IMR-90 (cell line): ENCODE data around the gene GMFB. TPM values are rescaled to one million over a fixed set of nuclear protein-coding genes. Genes with fewer than 3 reads are reported as not detected.

Experiments
- ATAC-seq: fragments of 200-7000 bp; cut with Tn5 transposase; 2 replicates; pipeline ENCODE4 v1.9.1; 2020; ENCODE audit warnings: low read depth, mild to moderate bottlenecking, moderate library complexity
- BruUV-seq: library from RNA; stranded (reverse); fragments of 400-500 nt; replicated peaks from 2 replicates; lab custom pipeline; 2021; lab: Mats Ljungman, UMichigan
- CTCF ChIA-PET: fragments of 300-600 bp; formaldehyde crosslinking; extraction: SDS; loops from one replicate; lab custom pipeline; 2021; ENCODE audit warnings: antibody characterized with exemption; lab: Yijun Ruan, JAX
- POLR2A ChIA-PET: fragments of 300-600 bp; sonication (Branson Sonifier 250); formaldehyde crosslinking; loops from one replicate; lab custom pipeline; 2022; ENCODE audit warnings: antibody characterized with exemption; ENCODE audit not compliant: unreplicated experiment; lab: Charles Lee
- DNase-seq: peaks from one replicate; pipeline ENCODE4 v3.0.0; 2013
- H2AFZ ChIP-seq: replicated peaks from 2 replicates; pipeline ENCODE3; 2013; ENCODE audit warnings: low read length, mild to moderate bottlenecking; ENCODE audit not compliant: poor library complexity
- H2AK5ac ChIP-seq: 2 replicates; pipeline ENCODE4 v1.6.1; 2013; ENCODE audit warnings: low read depth, low read length, inconsistent platforms
- H2AK9ac ChIP-seq: replicated peaks from 2 replicates; pipeline ENCODE3; 2013; ENCODE audit warnings: mild to moderate bottlenecking, low read depth, low read length, moderate library complexity; ENCODE audit not compliant: poor library complexity
- H2BK120ac ChIP-seq: 2 replicates; pipeline ENCODE4 v1.6.1; 2013; ENCODE audit warnings: low read depth, low read length, inconsistent platforms
- H2BK15ac ChIP-seq: 3 replicates; pipeline ENCODE4 v1.6.1; 2013; ENCODE audit warnings: low read depth, low read length, inconsistent platforms
- H2BK20ac ChIP-seq: 2 replicates; pipeline ENCODE4 v1.6.1; 2013; ENCODE audit warnings: low read depth, mild to moderate bottlenecking, inconsistent platforms, low read length, moderate library complexity
- H2BK5ac ChIP-seq: 2 replicates; pipeline ENCODE4 v1.6.1; 2013; ENCODE audit warnings: mild to moderate bottlenecking, low read depth, low read length, inconsistent platforms; ENCODE audit not compliant: poor library complexity, severe bottlenecking
- H3K14ac ChIP-seq: replicated peaks from 2 replicates; pipeline ENCODE4 v1.6.1; 2013; ENCODE audit warnings: low read depth, low read length, inconsistent platforms
- H3K18ac ChIP-seq: 2 replicates; pipeline ENCODE4 v1.6.1; 2013; ENCODE audit warnings: low read depth, low read length, control low read depth
- H3K23ac ChIP-seq: 2 replicates; pipeline ENCODE4 v1.6.1; 2013; ENCODE audit warnings: low read depth, low read length, inconsistent platforms
- H3K27ac ChIP-seq: 2 replicates; pipeline ENCODE4 v1.5.1; 2013; ENCODE audit warnings: mild to moderate bottlenecking, control low read depth, low read length; ENCODE audit not compliant: insufficient read depth
- H3K27me3 ChIP-seq: 2 replicates; pipeline ENCODE4 v1.6.1; 2013; ENCODE audit warnings: low read length; ENCODE audit not compliant: control insufficient read depth, insufficient read depth
- H3K36me3 ChIP-seq: 2 replicates; pipeline ENCODE4 v1.6.1; 2013; ENCODE audit warnings: low read length, mixed read lengths; ENCODE audit not compliant: control insufficient read depth, insufficient read depth
- H3K4ac ChIP-seq: 2 replicates; pipeline ENCODE4 v1.6.1; 2013; ENCODE audit warnings: low read depth, low read length, inconsistent platforms
- H3K4me1 ChIP-seq: 2 replicates; pipeline ENCODE4 v1.6.1; 2013; ENCODE audit warnings: low read length, mixed read lengths; ENCODE audit not compliant: control insufficient read depth, insufficient read depth
- H3K4me2 ChIP-seq: 2 replicates; pipeline ENCODE4 v1.6.1; 2013; ENCODE audit warnings: low read depth, mild to moderate bottlenecking, control low read depth, low read length, moderate library complexity
- H3K4me3 ChIP-seq: 2 replicates; pipeline ENCODE4 v1.5.1; 2013; ENCODE audit warnings: low read depth, mild to moderate bottlenecking, control low read depth, low read length, moderate library complexity; ENCODE audit not compliant: insufficient read depth
- H3K56ac ChIP-seq: 2 replicates; pipeline ENCODE4 v1.6.1; 2013; ENCODE audit warnings: low read length, inconsistent platforms; ENCODE audit not compliant: insufficient read depth; ENCODE audit errors: extremely low read depth
- H3K79me1 ChIP-seq, 2 experiments: 2 replicates each; pipeline ENCODE4 v1.6.1; 2013; ENCODE audit warnings: low read length in 2 of 2, inconsistent platforms in 1 of 2, low read depth in 1 of 2
- H3K9ac ChIP-seq: 2 replicates; pipeline ENCODE4 v1.6.1; 2013; ENCODE audit warnings: low read depth, low read length, control low read depth
- H3K9me1 ChIP-seq: 2 replicates; pipeline ENCODE4 v1.6.1; 2013; ENCODE audit warnings: low read length, inconsistent platforms; ENCODE audit not compliant: insufficient read depth
- H3K9me3 ChIP-seq: 2 replicates; pipeline ENCODE4 v1.6.1; 2013; ENCODE audit warnings: low read length; ENCODE audit not compliant: control insufficient read depth, insufficient read depth
- H4K20me1 ChIP-seq: 2 replicates; pipeline ENCODE4 v1.6.1; 2013; ENCODE audit warnings: low read length, inconsistent platforms; ENCODE audit not compliant: insufficient read depth
- H4K5ac ChIP-seq: 2 replicates; pipeline ENCODE4 v1.6.1; 2013; ENCODE audit warnings: mild to moderate bottlenecking, low read depth, low read length, control low read depth
- H4K8ac ChIP-seq, 2 experiments: 2 replicates each; pipeline ENCODE4 v1.6.1; 2013; ENCODE audit warnings: low read depth in 2 of 2, low read length in 2 of 2, control low read depth in 1 of 2, inconsistent platforms in 1 of 2
- H4K91ac ChIP-seq: 2 replicates; pipeline ENCODE4 v1.6.1; 2013; ENCODE audit warnings: low read depth, low read length, inconsistent platforms; ENCODE audit not compliant: insufficient read depth
- BHLHE40 ChIP-seq: fragments of 150-350 bp; IDR thresholded peaks from 2 replicates; pipeline ENCODE4 v1.6.1; 2016; ENCODE audit warnings: mild to moderate bottlenecking, low read depth, low read length
- CEBPB ChIP-seq: IDR thresholded peaks from 2 replicates; pipeline ENCODE4 v1.6.1; 2012; ENCODE audit warnings: low read depth, low read length, improper control_type of control experiment
- CHD1 ChIP-seq: IDR thresholded peaks from 2 replicates; pipeline ENCODE4 v1.6.1; 2012; ENCODE audit warnings: low read depth, low read length, improper control_type of control experiment
- FOS ChIP-seq: fragments of 150-350 bp; IDR thresholded peaks from 2 replicates; pipeline ENCODE4 v1.6.1; 2016; ENCODE audit warnings: low read depth, low read length
- MAFK ChIP-seq: IDR thresholded peaks from 2 replicates; pipeline ENCODE4 v1.6.1; 2012; ENCODE audit warnings: low read depth, low read length, improper control_type of control experiment
- MAZ ChIP-seq: IDR thresholded peaks from 2 replicates; pipeline ENCODE4 v1.6.1; 2012; ENCODE audit warnings: low read depth, mild to moderate bottlenecking, low read length, improper control_type of control experiment, moderate library complexity, borderline replicate concordance
- MXI1 ChIP-seq: IDR thresholded peaks from 2 replicates; pipeline ENCODE4 v1.6.1; 2012; ENCODE audit warnings: low read depth, mild to moderate bottlenecking, low read length, moderate library complexity, borderline replicate concordance
- NFE2L2 ChIP-seq: fragments of 150-350 bp; IDR thresholded peaks from 2 replicates; pipeline ENCODE4 v1.6.1; 2016; ENCODE audit warnings: low read depth, mild to moderate bottlenecking, low read length
- POLR2A ChIP-seq: IDR thresholded peaks from 2 replicates; pipeline ENCODE4 v1.6.1; 2012; ENCODE audit warnings: mild to moderate bottlenecking, low read depth, low read length
- RAD21 ChIP-seq: IDR thresholded peaks from 2 replicates; pipeline ENCODE4 v1.6.1; 2012; ENCODE audit warnings: low read length, improper control_type of control experiment
- RCOR1 ChIP-seq: IDR thresholded peaks from 2 replicates; pipeline ENCODE4 v1.6.1; 2012; ENCODE audit warnings: mild to moderate bottlenecking, low read length, improper control_type of control experiment; ENCODE audit not compliant: insufficient replicate concordance
- RFX5 ChIP-seq: IDR thresholded peaks from 2 replicates; pipeline ENCODE4 v1.8.0; 2012; ENCODE audit warnings: low read depth, mild to moderate bottlenecking, low read length, moderate library complexity
- SMC3 ChIP-seq: fragments of 150-350 bp; IDR thresholded peaks from 2 replicates; pipeline ENCODE4 v1.6.1; 2016; ENCODE audit warnings: low read depth, mild to moderate bottlenecking, antibody characterized with exemption, low read length, moderate library complexity
- WGBS, 2 experiments: methylation state at CpG; one replicate each; pipeline versions ENCODE4 v1.1.5 to v1.1.7; 2013; ENCODE audit warnings: missing lambda C conversion rate in 2 of 2; ENCODE audit not compliant: insufficient read length in 1 of 2; ENCODE audit errors: extremely low coverage in 2 of 2; 5-methylcytosine and 5-hydroxymethylcytosine counted together
- dilution Hi-C: fragments of 300-500 bp; cut with HindIII; formaldehyde crosslinking; loops from one replicate; pipeline ENCODE4 v1.14.3; 2018; ENCODE audit warnings: low sequenced_read_pairs; ENCODE audit not compliant: unreplicated experiment
- in situ Hi-C: fragments of 300-500 bp; cut with MboI; formaldehyde crosslinking; loops from 3 replicates; pipeline ENCODE4 v1.14.3; 2019; ENCODE audit warnings: low sequenced_read_pairs, inconsistent platforms, mixed read lengths
- intact Hi-C: fragments of 100-400 bp; cut with micrococcal nuclease; formaldehyde crosslinking; loops from 2 replicates; pipeline ENCODE4 v1.10.0; 2022
- polyA plus RNA-seq, 3 experiments: library from polyadenylated mRNA; depleted of rRNA; stranded (reverse); fragments of >200 nt; gene quantifications; 2 replicates each; pipeline ENCODE4 v1.2.3, GENCODE V29; 2012; ENCODE audit warnings: low replicate concordance in 1 of 3
- total RNA-seq: library from RNA; depleted of rRNA; stranded (reverse); fragments of >200 nt; gene quantifications from 2 replicates; pipeline ENCODE4 v1.2.3, GENCODE V29; 2012
- TF ChIP-seq, protein P1 (sequence below): fragments of 150-350 bp; IDR thresholded peaks from 2 replicates; pipeline ENCODE4 v1.6.1; 2017; ENCODE audit warnings: mild to moderate bottlenecking, antibody characterized with exemption, low read length, low read depth
- TF ChIP-seq, protein P2 (sequence below): conservative IDR thresholded peaks from 2 replicates; pipeline ENCODE4 v1.5.1; 2012; ENCODE audit warnings: mild to moderate bottlenecking, low read depth, low read length, improper control_type of control experiment
- TF ChIP-seq, protein P3 (sequence below): fragments of 150-350 bp; IDR thresholded peaks from 2 replicates; pipeline ENCODE4 v1.6.1; 2016; ENCODE audit warnings: low read depth, mild to moderate bottlenecking, low read length, moderate library complexity, borderline replicate concordance

The GMFB gene
- total and polyA plus RNA-seq, 2 of the 4 experiments (the other 2 are of a cell fraction) = 22.4 to 59.1 TPM

DNA sequence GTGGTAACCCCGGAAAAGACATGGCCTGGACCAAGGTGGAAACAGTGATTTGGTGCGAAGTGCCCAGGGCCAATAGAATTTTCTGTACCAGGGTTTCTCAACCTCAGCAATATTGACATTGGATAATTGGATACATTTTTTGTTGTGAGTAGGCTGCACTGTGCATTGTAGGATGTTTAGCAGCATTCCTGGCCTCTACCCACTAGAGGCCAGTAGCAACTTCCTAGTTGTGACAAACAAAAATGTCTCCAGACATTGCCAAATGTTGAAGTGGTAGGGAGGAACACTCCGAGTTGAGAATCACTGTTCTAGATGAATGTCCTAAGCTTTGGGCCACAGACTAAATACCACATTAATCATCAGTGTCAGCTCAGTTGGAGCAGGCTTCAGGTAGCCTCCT is 14.7 kb upstream of the GMFB start:
- BruUV-seq = no TSS peak
- Histone ChIP-seq H2BK5ac (no peak overlapping the region), H2BK20ac (0 out of 2 replicates have a peak overlapping the region, but pooled peaks have one; percentile 32), H2BK120ac (no peak overlapping the region), H3K36me3 (no peaks in the 10 kb centered on the region), H3K79me1 (no peaks in the 10 kb centered on the region), H3K23ac (no peak overlapping the region), H3K9me3 (no peaks in the 10 kb centered on the region), H3K27ac (no peak overlapping the region), H4K91ac (no peak overlapping the region), H4K5ac (0 out of 2 replicates have a peak overlapping the region, but pooled peaks have one; percentile 30), H2AK5ac (no peak overlapping the region), H4K20me1 (no peaks in the 10 kb centered on the region; the same call in 1 of the 2 replicates), H3K14ac (0 out of 2 replicates have a peak overlapping the region, but pooled peaks have one; percentile 24), H4K8ac (peak overlapping the region in 1 of 2 experiments; percentile 90; a peak in 2 of 4 replicates), H3K4me3 (no peak overlapping the region), H3K4me1 (peaks cover 1% of the 10 kb centered on the region; the same call in 1 of the 2 replicates), H2AFZ (peak overlapping the region; percentile 77), H3K9ac (no peak overlapping the region), H3K9me1 (no peaks in the 10 kb centered on the region), H3K56ac (no peak overlapping the region), H3K27me3 (peaks cover 3% of the 10 kb centered on the region), H3K4ac (no peak overlapping the region), H3K18ac (no peak overlapping the region), H3K4me2 (no peak overlapping the region; the same call in 1 of the 2 replicates), H2BK15ac (0 out of 3 replicates have a peak overlapping the region, but pooled peaks have one; percentile 3), H2AK9ac (no peak overlapping the region)
- DNase-seq (peak; percentile 47), ATAC-seq (peak; percentile 82)
- TF ChIP-seq MAZ (no peak), MAFK (no peak), CEBPB (no peak), SMC3 (peak; percentile 39; the same call in 1 of the 2 replicates), POLR2A (no peak), CHD1 (no peak), MXI1 (no peak), FOS (no peak), RFX5 (no peak), BHLHE40 (no peak), RAD21 (peak; percentile 55), NFE2L2 (no peak), RCOR1 (no peak)
- TF ChIP-seq, protein P1, sequence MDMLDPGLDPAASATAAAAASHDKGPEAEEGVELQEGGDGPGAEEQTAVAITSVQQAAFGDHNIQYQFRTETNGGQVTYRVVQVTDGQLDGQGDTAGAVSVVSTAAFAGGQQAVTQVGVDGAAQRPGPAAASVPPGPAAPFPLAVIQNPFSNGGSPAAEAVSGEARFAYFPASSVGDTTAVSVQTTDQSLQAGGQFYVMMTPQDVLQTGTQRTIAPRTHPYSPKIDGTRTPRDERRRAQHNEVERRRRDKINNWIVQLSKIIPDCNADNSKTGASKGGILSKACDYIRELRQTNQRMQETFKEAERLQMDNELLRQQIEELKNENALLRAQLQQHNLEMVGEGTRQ = no peak
- TF ChIP-seq, protein P2, sequence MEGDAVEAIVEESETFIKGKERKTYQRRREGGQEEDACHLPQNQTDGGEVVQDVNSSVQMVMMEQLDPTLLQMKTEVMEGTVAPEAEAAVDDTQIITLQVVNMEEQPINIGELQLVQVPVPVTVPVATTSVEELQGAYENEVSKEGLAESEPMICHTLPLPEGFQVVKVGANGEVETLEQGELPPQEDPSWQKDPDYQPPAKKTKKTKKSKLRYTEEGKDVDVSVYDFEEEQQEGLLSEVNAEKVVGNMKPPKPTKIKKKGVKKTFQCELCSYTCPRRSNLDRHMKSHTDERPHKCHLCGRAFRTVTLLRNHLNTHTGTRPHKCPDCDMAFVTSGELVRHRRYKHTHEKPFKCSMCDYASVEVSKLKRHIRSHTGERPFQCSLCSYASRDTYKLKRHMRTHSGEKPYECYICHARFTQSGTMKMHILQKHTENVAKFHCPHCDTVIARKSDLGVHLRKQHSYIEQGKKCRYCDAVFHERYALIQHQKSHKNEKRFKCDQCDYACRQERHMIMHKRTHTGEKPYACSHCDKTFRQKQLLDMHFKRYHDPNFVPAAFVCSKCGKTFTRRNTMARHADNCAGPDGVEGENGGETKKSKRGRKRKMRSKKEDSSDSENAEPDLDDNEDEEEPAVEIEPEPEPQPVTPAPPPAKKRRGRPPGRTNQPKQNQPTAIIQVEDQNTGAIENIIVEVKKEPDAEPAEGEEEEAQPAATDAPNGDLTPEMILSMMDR = peak; percentile 52
- TF ChIP-seq, protein P3, sequence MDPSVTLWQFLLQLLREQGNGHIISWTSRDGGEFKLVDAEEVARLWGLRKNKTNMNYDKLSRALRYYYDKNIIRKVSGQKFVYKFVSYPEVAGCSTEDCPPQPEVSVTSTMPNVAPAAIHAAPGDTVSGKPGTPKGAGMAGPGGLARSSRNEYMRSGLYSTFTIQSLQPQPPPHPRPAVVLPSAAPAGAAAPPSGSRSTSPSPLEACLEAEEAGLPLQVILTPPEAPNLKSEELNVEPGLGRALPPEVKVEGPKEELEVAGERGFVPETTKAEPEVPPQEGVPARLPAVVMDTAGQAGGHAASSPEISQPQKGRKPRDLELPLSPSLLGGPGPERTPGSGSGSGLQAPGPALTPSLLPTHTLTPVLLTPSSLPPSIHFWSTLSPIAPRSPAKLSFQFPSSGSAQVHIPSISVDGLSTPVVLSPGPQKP = no peak
- dilution Hi-C loops (no loop called here), in situ Hi-C loops (no loop called here), intact Hi-C loops (loop anchor here (2.0 kb wide), 1 partner anchor 269 kb away; no protein-coding TSS in a partner anchor)
- ChIA-PET CTCF (interaction anchor here (1.0 kb wide), 1 partner anchor 302 kb away, joined by 3 read pairs; no protein-coding TSS in a partner anchor), POLR2A (no interaction called here)
- no CpG with 5 or more reads among the region's 3 CpGs for WGBS, 2 experiments
